Vagina (tissue), 2 donors: ENCODE measurements around the gene PLEKHM2. TPM values are rescaled to one million over a fixed set of nuclear protein-coding genes. Genes with fewer than 3 reads are reported as not detected.
A peak's percentile ranks its signal among the peaks of the same experiment; 100 is the strongest.

Source experiments
- DNase-seq, 2 donors: peaks; one replicate each; pipeline ENCODE4 v3.0.0-alpha.2; 2017; ENCODE audit errors: extremely low spot score in 2 of 2
- H3K27ac ChIP-seq: fragments of 200-600 bp; sonication (generic); one replicate; pipeline ENCODE4 v1.5.1; 2019
- H3K27me3 ChIP-seq: fragments of 200-600 bp; sonication (generic); one replicate; pipeline ENCODE4 v1.5.1; 2019
- H3K36me3 ChIP-seq, 2 donors: fragments of 200-600 bp; sonication (generic); one replicate each; pipeline ENCODE4 v1.5.1; 2017 to 2019
- H3K4me1 ChIP-seq: fragments of 200-600 bp; sonication (generic); one replicate; pipeline ENCODE4 v1.5.1; 2019
- H3K4me3 ChIP-seq, 2 donors: fragments of 200-600 bp; sonication (generic); 1 replicate in 1 of 2; 2 replicates in 1 of 2; pipeline ENCODE4 v1.5.1; 2016 to 2019
- H3K9me3 ChIP-seq: fragments of 200-600 bp; sonication (generic); one replicate; pipeline ENCODE4 v1.5.1; 2019
- CTCF ChIP-seq, 3 experiments: fragments of 450-650 bp in 2 of 3; fragments of 200-600 bp in 1 of 3; sonication (generic) in 1 of 3; IDR thresholded peaks; one replicate each; pipeline ENCODE4 v1.5.1; 2017 to 2019; ENCODE audit warnings: antibody characterized with exemption in 3 of 3, mild to moderate bottlenecking in 2 of 3, moderate library complexity in 2 of 3
- POLR2A ChIP-seq, 2 donors: fragments of 450-650 bp; IDR thresholded peaks; one replicate each; pipeline ENCODE4 v1.6.1; 2017; ENCODE audit warnings: antibody characterized with exemption in 2 of 2, mild to moderate bottlenecking in 2 of 2, moderate library complexity in 2 of 2
- POLR2AphosphoS5 ChIP-seq, 2 donors: sonication (generic); formaldehyde crosslinking; IDR thresholded peaks; one replicate each; pipeline ENCODE4 v1.9.0; 2017; ENCODE audit warnings: antibody characterized with exemption in 2 of 2, mild to moderate bottlenecking in 2 of 2, low read depth in 1 of 2; ENCODE audit not compliant: insufficient read depth in 1 of 2
- intact Hi-C: fragments of 100-400 bp; cut with DNase I; formaldehyde crosslinking; loops from one replicate; pipeline ENCODE4 v1.15.1; 2023
- total RNA-seq: library from RNA; depleted of rRNA; stranded (reverse); fragments of >200 nt; gene quantifications from one replicate; pipeline ENCODE4 v1.2.3, GENCODE V29; 2016

PLEKHM2 gene
- total RNA-seq, 1 donor from 2014 or later, result 56.2 TPM

GRCh38 chr1:15762546-15762945 is 78.4 kb downstream of the PLEKHM2 start:
- no peak overlapping the region for H3K27ac ChIP-seq
- no peaks in the 10 kb centered on the region for H3K36me3 ChIP-seq
- H3K9me3 ChIP-seq, result no peaks in the 10 kb centered on the region
- TF ChIP-seq POLR2A (IDR thresholded peaks at IDR 0.05) (no peak), POLR2AphosphoS5 (IDR thresholded peaks at IDR 0.05; ENCODE audit: insufficient read depth in 1 of 2, low read depth in 1 of 2) (no peak), CTCF (IDR thresholded peaks at IDR 0.05) (no peak)
- intact Hi-C loops, result no loop called here
- no peak overlapping the region for H3K4me3 ChIP-seq
- no peak for DNase-seq
- H3K27me3 ChIP-seq, result no peaks in the 10 kb centered on the region
- H3K4me1 ChIP-seq, result peaks cover 61% of the 10 kb centered on the region

GRCh38 chr1:15764269-15764764 is 80.2 kb downstream of the PLEKHM2 start:
- Histone ChIP-seq H3K4me3 (no peak overlapping the region), H3K36me3 (no peaks in the 10 kb centered on the region), H3K9me3 (no peaks in the 10 kb centered on the region), H3K4me1 (peaks cover 45% of the 10 kb centered on the region), H3K27ac (peak overlapping the region; percentile 46), H3K27me3 (no peaks in the 10 kb centered on the region)
- TF ChIP-seq POLR2AphosphoS5 (IDR thresholded peaks at IDR 0.05; ENCODE audit: insufficient read depth in 1 of 2, low read depth in 1 of 2), result peak in 1 of 2 donors; percentile 11
- no peak for TF ChIP-seq POLR2A (IDR thresholded peaks at IDR 0.05)
- DNase-seq, result no peak
- intact Hi-C loops, result no loop called here

GRCh38 chr1:15764890-15765289 is 80.8 kb downstream of the PLEKHM2 start:
- Histone ChIP-seq H3K27ac (peak overlapping the region; percentile 46), H3K4me3 (no peak overlapping the region), H3K36me3 (peaks cover 0 to 2% of the 10 kb centered on the region in 2 donors), H3K9me3 (no peaks in the 10 kb centered on the region), H3K27me3 (no peaks in the 10 kb centered on the region), H3K4me1 (peaks cover 39% of the 10 kb centered on the region)
- intact Hi-C loops, result no loop called here
- DNase-seq, result no peak
- TF ChIP-seq CTCF (IDR thresholded peaks at IDR 0.05) (no peak), POLR2A (IDR thresholded peaks at IDR 0.05) (no peak), POLR2AphosphoS5 (IDR thresholded peaks at IDR 0.05; ENCODE audit: insufficient read depth in 1 of 2, low read depth in 1 of 2) (no peak)

GRCh38 chr1:15765495-15766194 is 81.5 kb downstream of the PLEKHM2 start:
- Histone ChIP-seq H3K4me1 (peaks cover 34% of the 10 kb centered on the region), H3K4me3 (no peak overlapping the region), H3K27ac (peak overlapping the region; percentile 46), H3K9me3 (no peaks in the 10 kb centered on the region), H3K27me3 (no peaks in the 10 kb centered on the region), H3K36me3 (peaks cover 0 to 9% of the 10 kb centered on the region in 2 donors)
- TF ChIP-seq POLR2AphosphoS5 (IDR thresholded peaks at IDR 0.05; ENCODE audit: insufficient read depth in 1 of 2, low read depth in 1 of 2) (peak; percentile 52 to 67), POLR2A (IDR thresholded peaks at IDR 0.05) (no peak)
- DNase-seq, result peak in 1 of 2 donors; percentile 93
- intact Hi-C loops, result no loop called here

GRCh38 chr1:15767941-15768340 is 83.8 kb downstream of the PLEKHM2 start:
- intact Hi-C loops, result no loop called here
- H3K36me3 ChIP-seq, result peaks cover 0 to 29% of the 10 kb centered on the region in 2 donors
- no peak overlapping the region for H3K4me3 ChIP-seq
- peaks cover 28% of the 10 kb centered on the region for H3K4me1 ChIP-seq
- no peak for DNase-seq
- no peak for TF ChIP-seq POLR2AphosphoS5 (IDR thresholded peaks at IDR 0.05; ENCODE audit: insufficient read depth in 1 of 2, low read depth in 1 of 2)
- H3K27me3 ChIP-seq, result no peaks in the 10 kb centered on the region
- H3K27ac ChIP-seq, result no peak overlapping the region
- H3K9me3 ChIP-seq, result no peaks in the 10 kb centered on the region

- no peak for TF ChIP-seq CTCF (IDR thresholded peaks at IDR 0.05)
- no peak for TF ChIP-seq POLR2AphosphoS5 (IDR thresholded peaks at IDR 0.05; ENCODE audit: insufficient read depth in 1 of 2, low read depth in 1 of 2)
- no peak for TF ChIP-seq POLR2A (IDR thresholded peaks at IDR 0.05)
- no peak for DNase-seq
- intact Hi-C loops, result no loop called here
- Histone ChIP-seq H3K4me1 (peaks cover 28% of the 10 kb centered on the region), H3K9me3 (no peaks in the 10 kb centered on the region), H3K4me3 (no peak overlapping the region), H3K27me3 (no peaks in the 10 kb centered on the region), H3K27ac (no peak overlapping the region), H3K36me3 (peaks cover 0 to 31% of the 10 kb centered on the region in 2 donors)
Measured at GRCh38 chr1:15768388-15768787, 84.3 kb downstream of the PLEKHM2 start.
